Measurements from ENCODE around the gene CASZ1.

- TF ChIP-seq POLR2A (IDR thresholded peaks at IDR 0.05; ENCODE audit: low read depth) (no peak), EP300 (IDR thresholded peaks at IDR 0.05) (no peak)
Measured at GRCh38 chr1:10706376-10706913, 90.0 kb downstream of the CASZ1 start.
